HEK293T (cell line): ENCODE results near the gene PDZD2.

Source experiments
- ARNT ChIP-seq: fragments of 450-650 bp; IDR thresholded peaks from 2 replicates; pipeline ENCODE4 v1.6.1; 2017; ENCODE audit warnings: mild to moderate bottlenecking
- BHLHE40 ChIP-seq: fragments of 450-650 bp; IDR thresholded peaks from 2 replicates; pipeline ENCODE4 v1.6.1; 2016; ENCODE audit warnings: mild to moderate bottlenecking, moderate library complexity, borderline replicate concordance
- FOXK2 ChIP-seq: fragments of 450-650 bp; IDR thresholded peaks from 2 replicates; pipeline ENCODE4 v1.6.1; 2016; ENCODE audit warnings: mild to moderate bottlenecking

- TF ChIP-seq ARNT (no peak), BHLHE40 (no peak), FOXK2 (no peak)
These were observed 362.4 kb downstream of the PDZD2 start for GRCh38 chr5:32001284-32001683.
